OCI-LY7 (cell line): ENCODE data around the gene SPDYA. TPM values are rescaled to one million over a fixed set of nuclear protein-coding genes. Genes with fewer than 3 reads are reported as not detected.

Experiments
- BruUV-seq: library from RNA; stranded (reverse); fragments of 400-500 nt; replicated peaks from 2 replicates; lab custom pipeline; 2021; lab: Mats Ljungman, UMichigan
- CTCF ChIA-PET: fragments of 300-600 bp; sonication (Branson Sonifier 250); formaldehyde crosslinking; loops from one replicate; lab custom pipeline; 2022; ENCODE audit warnings: antibody characterized with exemption; ENCODE audit not compliant: unreplicated experiment; lab: Charles Lee
- POLR2A ChIA-PET: fragments of 300-600 bp; sonication (Branson Sonifier 250); formaldehyde crosslinking; loops from one replicate; lab custom pipeline; 2022; ENCODE audit warnings: antibody characterized with exemption; lab: Charles Lee
- DNase-seq: peaks from one replicate; pipeline ENCODE4 v3.0.0-alpha.2; 2015; ENCODE audit warnings: low spot score
- H2AFZ ChIP-seq: fragments of 200-600 bp; sonication (generic), shearing (Covaris generic); 2 replicates; pipeline ENCODE4 v1.6.1; 2014; ENCODE audit warnings: mild to moderate bottlenecking, antibody characterized with exemption, low read length, moderate library complexity
- H3K27ac ChIP-seq: fragments of 200-600 bp; sonication (generic); 2 replicates; pipeline ENCODE4 v1.5.1; 2014; ENCODE audit warnings: mixed run types, low read depth, mild to moderate bottlenecking, moderate library complexity, low read length, inconsistent platforms; ENCODE audit not compliant: poor library complexity, severe bottlenecking
- H3K36me3 ChIP-seq: fragments of 200-600 bp; sonication (generic); 2 replicates; pipeline ENCODE4 v1.6.1; 2014; ENCODE audit warnings: mild to moderate bottlenecking, antibody characterized with exemption, low read length, moderate library complexity, mixed read lengths; ENCODE audit not compliant: insufficient read depth
- H3K4me1 ChIP-seq: fragments of 200-600 bp; sonication (generic); 2 replicates; pipeline ENCODE4 v1.5.1; 2014; ENCODE audit warnings: mild to moderate bottlenecking, low read length; ENCODE audit not compliant: insufficient read depth, poor library complexity, severe bottlenecking
- H3K4me2 ChIP-seq: fragments of 200-600 bp; sonication (generic); 2 replicates; pipeline ENCODE4 v1.6.1; 2014; ENCODE audit warnings: mild to moderate bottlenecking, low read length
- H3K4me3 ChIP-seq: fragments of 200-600 bp; sonication (generic); 2 replicates; pipeline ENCODE4 v1.5.1; 2014; ENCODE audit warnings: mild to moderate bottlenecking, low read depth, low read length; ENCODE audit not compliant: poor library complexity, severe bottlenecking
- H3K79me2 ChIP-seq: fragments of 200-600 bp; sonication (generic); 2 replicates; pipeline ENCODE4 v1.6.1; 2016; ENCODE audit warnings: low read depth, mild to moderate bottlenecking, low read length, moderate library complexity, mixed read lengths; ENCODE audit not compliant: insufficient read depth
- H3K9me2 ChIP-seq: fragments of 200-600 bp; sonication (generic); 2 replicates; pipeline ENCODE4 v1.6.1; 2016; ENCODE audit warnings: mild to moderate bottlenecking, low read length, mixed read lengths; ENCODE audit not compliant: insufficient read depth
- H3K9me3 ChIP-seq: fragments of 200-600 bp; sonication (generic); 2 replicates; pipeline ENCODE4 v1.6.1; 2014; ENCODE audit warnings: mild to moderate bottlenecking, mixed run types, low read length, mixed read lengths
- H4K20me1 ChIP-seq: fragments of 200-600 bp; sonication (generic); 2 replicates; pipeline ENCODE4 v1.6.1; 2014; ENCODE audit warnings: mild to moderate bottlenecking, antibody characterized with exemption, low read length, moderate library complexity, mixed read lengths; ENCODE audit not compliant: insufficient read depth
- EZH2phosphoT487 ChIP-seq: fragments of 200-600 bp; sonication (generic); IDR thresholded peaks from 2 replicates; pipeline ENCODE4 v1.6.1; 2018; ENCODE audit warnings: low read depth, borderline replicate concordance, mild to moderate bottlenecking, mixed run types, antibody characterized with exemption, low read length, moderate library complexity, mixed read lengths
- intact Hi-C: fragments of 100-400 bp; cut with micrococcal nuclease; formaldehyde crosslinking; loops from one replicate; pipeline ENCODE4 v1.10.0; 2022; ENCODE audit not compliant: unreplicated experiment
- total RNA-seq, 2 experiments: library from RNA; depleted of rRNA in 1 of 2; stranded (reverse); fragments of >200 nt in 1 of 2; shearing (Covaris generic) in 1 of 2; gene quantifications; 2 replicates each; pipeline ENCODE4 v1.2.3, GENCODE V29; 2014 to 2022
- TF ChIP-seq, protein P1 (sequence below): fragments of 200-600 bp; sonication (generic); conservative IDR thresholded peaks from 2 replicates; pipeline ENCODE4 v1.5.1; 2014; ENCODE audit warnings: mild to moderate bottlenecking, antibody characterized with exemption, low read length, moderate library complexity, mixed read lengths

Gene SPDYA
- total RNA-seq, 2 experiments from 2014 or later: 1.1 to 1.7 TPM

GRCh38 chr2:28796620-28797019 lies 14.0 kb upstream of the SPDYA start:
- intact Hi-C loops: no loop called here
- Histone ChIP-seq H3K9me2 (no peaks in the 10 kb centered on the region), H4K20me1 (peaks cover 12% of the 10 kb centered on the region; the same call in 1 of the 2 replicates), H3K79me2 (peaks cover 12% of the 10 kb centered on the region), H3K4me1 (no peaks in the 10 kb centered on the region), H3K9me3 (no peaks in the 10 kb centered on the region), H3K36me3 (peaks cover 98% of the 10 kb centered on the region), H3K4me3 (no peak overlapping the region), H3K27ac (no peak overlapping the region), H2AFZ (no peak overlapping the region), H3K4me2 (no peak overlapping the region)
- BruUV-seq: no TSS peak
- POLR2A ChIA-PET: interaction anchor here (1.3 to 1.4 kb wide), 2 partner anchors 12 kb away, joined by 3 to 4 read pairs; no protein-coding TSS in a partner anchor
- no peak for DNase-seq
- CTCF ChIA-PET: no interaction called here
- TF ChIP-seq EZH2phosphoT487: no peak
- TF ChIP-seq, protein P1, sequence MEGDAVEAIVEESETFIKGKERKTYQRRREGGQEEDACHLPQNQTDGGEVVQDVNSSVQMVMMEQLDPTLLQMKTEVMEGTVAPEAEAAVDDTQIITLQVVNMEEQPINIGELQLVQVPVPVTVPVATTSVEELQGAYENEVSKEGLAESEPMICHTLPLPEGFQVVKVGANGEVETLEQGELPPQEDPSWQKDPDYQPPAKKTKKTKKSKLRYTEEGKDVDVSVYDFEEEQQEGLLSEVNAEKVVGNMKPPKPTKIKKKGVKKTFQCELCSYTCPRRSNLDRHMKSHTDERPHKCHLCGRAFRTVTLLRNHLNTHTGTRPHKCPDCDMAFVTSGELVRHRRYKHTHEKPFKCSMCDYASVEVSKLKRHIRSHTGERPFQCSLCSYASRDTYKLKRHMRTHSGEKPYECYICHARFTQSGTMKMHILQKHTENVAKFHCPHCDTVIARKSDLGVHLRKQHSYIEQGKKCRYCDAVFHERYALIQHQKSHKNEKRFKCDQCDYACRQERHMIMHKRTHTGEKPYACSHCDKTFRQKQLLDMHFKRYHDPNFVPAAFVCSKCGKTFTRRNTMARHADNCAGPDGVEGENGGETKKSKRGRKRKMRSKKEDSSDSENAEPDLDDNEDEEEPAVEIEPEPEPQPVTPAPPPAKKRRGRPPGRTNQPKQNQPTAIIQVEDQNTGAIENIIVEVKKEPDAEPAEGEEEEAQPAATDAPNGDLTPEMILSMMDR: no peak

DNA sequence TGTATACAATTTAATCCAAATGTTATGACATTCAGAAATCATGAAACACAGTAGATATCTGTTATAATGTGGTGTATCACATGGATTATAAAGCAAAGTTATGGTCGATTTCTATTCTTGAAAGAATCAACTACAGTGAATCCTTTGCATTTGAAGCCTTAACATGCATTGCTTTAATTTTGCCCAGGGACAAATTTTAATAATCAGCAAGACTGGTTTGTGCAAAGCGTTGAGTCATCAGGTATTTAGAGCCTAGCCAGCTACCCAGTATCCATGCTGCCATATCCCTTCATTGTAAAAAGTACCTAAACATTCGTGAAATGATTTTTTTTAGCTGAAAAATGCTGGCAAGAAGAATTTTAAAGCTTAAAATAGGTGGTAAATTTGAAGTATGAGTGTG lies 8.9 kb upstream of the SPDYA start:
- H3K4me1 ChIP-seq: no peaks in the 10 kb centered on the region
- no peak overlapping the region for H3K27ac ChIP-seq
- ChIA-PET POLR2A (interaction anchor here (0.8 kb wide), 1 partner anchor 45 kb away, joined by 4 read pairs; no protein-coding TSS in a partner anchor), CTCF (no interaction called here)
- DNase-seq: no peak
- peaks cover 8% of the 10 kb centered on the region; the same call in 1 of the 2 replicates for H4K20me1 ChIP-seq
- intact Hi-C loops: no loop called here
- no peaks in the 10 kb centered on the region for H3K9me3 ChIP-seq
- H2AFZ ChIP-seq: no peak overlapping the region
- H3K79me2 ChIP-seq: peaks cover 4% of the 10 kb centered on the region; the same call in 1 of the 2 replicates
- BruUV-seq: no TSS peak
- H3K4me2 ChIP-seq: no peak overlapping the region
- H3K36me3 ChIP-seq: peaks cover 92% of the 10 kb centered on the region
- no peak for TF ChIP-seq EZH2phosphoT487
- TF ChIP-seq, protein P1: no peak
- no peaks in the 10 kb centered on the region for H3K9me2 ChIP-seq
- no peak overlapping the region for H3K4me3 ChIP-seq

- H3K36me3 ChIP-seq: peaks cover 82% of the 10 kb centered on the region
- CTCF ChIA-PET: no interaction called here
- no TSS peak for BruUV-seq
- no peaks in the 10 kb centered on the region for H3K79me2 ChIP-seq
- no peaks in the 10 kb centered on the region for H4K20me1 ChIP-seq
- H2AFZ ChIP-seq: no peak overlapping the region
- H3K4me3 ChIP-seq: no peak overlapping the region
- no peak overlapping the region for H3K4me2 ChIP-seq
- DNase-seq: no peak
- no peak overlapping the region for H3K27ac ChIP-seq
- no peaks in the 10 kb centered on the region for H3K9me2 ChIP-seq
- POLR2A ChIA-PET: no interaction called here
- H3K9me3 ChIP-seq: no peaks in the 10 kb centered on the region
- intact Hi-C loops: no loop called here
- H3K4me1 ChIP-seq: no peaks in the 10 kb centered on the region
- TF ChIP-seq, protein P1: no peak
- no peak for TF ChIP-seq EZH2phosphoT487
Measured at GRCh38 chr2:28802975-28803429, 7.6 kb upstream of the SPDYA start.
